BLaER1 treated with 17β-estradiol and CSF1 and Interleukin-3, amounts not matched to agents 10 nM and 100 nM (cell line): ENCODE data around the gene FOXN4.

Experiments
- H3K27ac ChIP-seq, 11 experiments: shearing (Covaris generic); formaldehyde crosslinking; 2 replicates each; pipeline ENCODE4 v1.8.1; 2022
- H3K27me3 ChIP-seq, 11 experiments: shearing (Covaris generic); formaldehyde crosslinking; 2 replicates each; pipeline ENCODE4 v1.8.1; 2022
- H3K36me3 ChIP-seq, 11 experiments: shearing (Covaris generic); formaldehyde crosslinking; 2 replicates each; pipeline ENCODE4 v1.8.1; 2022
- H3K4me1 ChIP-seq, 10 experiments: shearing (Covaris generic); formaldehyde crosslinking; 2 replicates each; pipeline ENCODE4 v1.8.1; 2022
- H3K4me2 ChIP-seq, 11 experiments: shearing (Covaris generic); formaldehyde crosslinking; 2 replicates each; pipeline ENCODE4 v1.8.1; 2022
- H3K4me3 ChIP-seq, 10 experiments: shearing (Covaris generic); formaldehyde crosslinking; 2 replicates each; pipeline ENCODE4 v1.8.1; 2022
- H3K9ac ChIP-seq, 11 experiments: shearing (Covaris generic); formaldehyde crosslinking; 2 replicates each; pipeline ENCODE4 v1.8.1; 2022
- H3K9me3 ChIP-seq, 11 experiments: shearing (Covaris generic); formaldehyde crosslinking; replicated peaks in 1 of 11; 2 replicates each; pipeline ENCODE4 v1.8.1; 2022
- H4K20me1 ChIP-seq, 11 experiments: shearing (Covaris generic); formaldehyde crosslinking; 2 replicates each; pipeline ENCODE4 v1.8.1; 2022
- Cebpa-rat ChIP-seq, 11 experiments: shearing (Covaris generic); IDR thresholded peaks; 2 replicates each; pipeline ENCODE4 v1.8.1; 2022

The FOXN4 gene, protein sequence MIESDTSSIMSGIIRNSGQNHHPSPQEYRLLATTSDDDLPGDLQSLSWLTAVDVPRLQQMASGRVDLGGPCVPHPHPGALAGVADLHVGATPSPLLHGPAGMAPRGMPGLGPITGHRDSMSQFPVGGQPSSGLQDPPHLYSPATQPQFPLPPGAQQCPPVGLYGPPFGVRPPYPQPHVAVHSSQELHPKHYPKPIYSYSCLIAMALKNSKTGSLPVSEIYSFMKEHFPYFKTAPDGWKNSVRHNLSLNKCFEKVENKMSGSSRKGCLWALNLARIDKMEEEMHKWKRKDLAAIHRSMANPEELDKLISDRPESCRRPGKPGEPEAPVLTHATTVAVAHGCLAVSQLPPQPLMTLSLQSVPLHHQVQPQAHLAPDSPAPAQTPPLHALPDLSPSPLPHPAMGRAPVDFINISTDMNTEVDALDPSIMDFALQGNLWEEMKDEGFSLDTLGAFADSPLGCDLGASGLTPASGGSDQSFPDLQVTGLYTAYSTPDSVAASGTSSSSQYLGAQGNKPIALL

GRCh38 chr12:109308534-109309380 is at the start of gene FOXN4:
Gene FOXN4, minus strand, starts transcription at chr12:109309284. Its CDS starts 963 bp downstream, at chr12:109308321.
- Histone ChIP-seq H3K27ac (no peak within 1 kb of the TSS), H3K36me3 (no peaks in the 10 kb centered on the region), H4K20me1 (peaks cover 0 to 55% (median 30%) of the 10 kb centered on the region in 11 experiments; a peak in 16 of 22 replicates), H3K9ac (peak within 1 kb of the TSS in 8 of 11 experiments; percentile 18 to 59 (median 43); a peak in 11 of 22 replicates), H3K9me3 (no peaks in the 10 kb centered on the region), H3K4me1 (peaks cover 4 to 27% (median 24%) of the 10 kb centered on the region in 10 experiments; a peak in 18 of 20 replicates), H3K4me2 (peak within 1 kb of the TSS; percentile 90 to 99 (median 96)), H3K27me3 (peaks cover 73 to 89% (median 82%) of the 10 kb centered on the region in 11 experiments), H3K4me3 (peak within 1 kb of the TSS; percentile 54 to 72 (median 62))
- TF ChIP-seq Cebpa-rat (IDR thresholded peaks at IDR 0.05), result no peak

DNA sequence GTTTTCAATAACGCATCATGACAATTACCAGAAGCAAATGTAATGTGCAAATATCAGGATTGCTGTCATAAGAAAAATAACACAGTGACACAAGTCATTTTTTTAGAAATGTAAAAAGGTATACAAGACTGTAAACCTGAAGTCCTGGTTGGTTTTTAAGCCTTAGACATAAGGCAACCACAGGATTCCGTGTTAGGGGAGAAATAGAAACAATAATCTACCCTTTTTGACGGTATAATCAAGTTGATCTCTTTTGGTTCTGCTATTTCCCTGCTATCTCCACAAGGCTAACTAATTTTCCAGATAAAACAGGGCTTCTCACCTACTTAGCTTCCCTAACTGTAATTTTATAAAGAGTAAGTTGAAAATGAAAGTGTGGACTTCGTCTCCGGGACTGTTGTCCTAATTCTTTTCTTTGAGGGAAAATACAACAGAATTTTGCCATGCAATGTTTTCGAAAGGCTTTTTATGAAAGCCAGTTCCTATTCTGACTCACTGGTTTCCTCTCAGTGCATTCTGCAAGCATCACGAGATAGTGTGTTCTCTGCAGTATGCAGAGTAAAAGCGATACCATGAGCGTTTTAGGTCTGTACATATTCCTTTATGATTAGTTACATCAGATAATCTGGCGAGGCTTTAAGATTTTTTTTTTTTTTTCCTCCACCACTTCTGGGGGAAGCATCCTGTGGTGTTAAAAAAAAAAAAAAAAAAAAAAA is 49.2 kb upstream of the FOXN4 start:
- no peak for TF ChIP-seq Cebpa-rat (IDR thresholded peaks at IDR 0.05)
- peak overlapping the region in 5 of 11 experiments; percentile 7 to 49 (median 19); a peak in 7 of 22 replicates for H3K4me2 ChIP-seq
- no peaks in the 10 kb centered on the region for H3K27me3 ChIP-seq
- H3K36me3 ChIP-seq, result no peaks in the 10 kb centered on the region
- 0 out of 20 replicates have a peak, but pooled peaks cover 0 to 5% (median 0%) of the 10 kb centered on the region in 10 experiments for H3K4me1 ChIP-seq
- no peaks in the 10 kb centered on the region for H3K9me3 ChIP-seq
- H4K20me1 ChIP-seq, result no peaks in the 10 kb centered on the region
- H3K27ac ChIP-seq, result peak overlapping the region in 1 of 11 experiments; percentile 6; a peak in 1 of 22 replicates
- 0 out of 22 replicates have a peak overlapping the region, but pooled peaks of 1 of the 11 experiments have one; percentile 4 for H3K9ac ChIP-seq
- peak overlapping the region in 1 of 10 experiments; percentile 4; a peak in 2 of 20 replicates for H3K4me3 ChIP-seq

GRCh38 chr12:109357032-109357431 is 47.9 kb upstream of the FOXN4 start:
- TF ChIP-seq Cebpa-rat (IDR thresholded peaks at IDR 0.05), result no peak
- Histone ChIP-seq H3K27me3 (no peaks in the 10 kb centered on the region), H3K27ac (no peak overlapping the region)

DNA sequence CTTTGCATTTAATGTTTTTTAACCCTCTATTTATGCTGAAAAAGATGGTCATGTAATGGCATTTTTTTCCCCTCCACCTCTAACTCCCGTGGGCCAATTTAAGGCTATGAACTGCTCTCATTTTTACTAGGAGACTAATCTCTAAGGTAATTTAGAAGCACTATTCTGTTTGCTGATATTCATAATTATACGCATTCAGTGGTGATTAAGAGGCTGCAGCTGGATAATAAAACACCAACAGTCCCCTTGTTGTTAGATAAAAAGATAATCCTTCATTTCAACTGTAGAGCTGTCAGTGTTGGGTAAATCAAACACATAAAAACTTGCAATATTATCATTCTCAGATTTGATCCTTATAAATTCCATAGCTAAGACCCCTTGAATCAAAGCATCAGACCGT is 47.5 kb upstream of the FOXN4 start:
- Histone ChIP-seq H3K9ac (no peak overlapping the region), H3K4me2 (no peak overlapping the region), H3K4me3 (no peak overlapping the region), H3K27ac (no peak overlapping the region), H4K20me1 (no peaks in the 10 kb centered on the region), H3K9me3 (no peaks in the 10 kb centered on the region), H3K4me1 (0 out of 20 replicates have a peak, but pooled peaks cover 0 to 5% (median 0%) of the 10 kb centered on the region in 10 experiments), H3K36me3 (no peaks in the 10 kb centered on the region), H3K27me3 (no peaks in the 10 kb centered on the region)
- TF ChIP-seq Cebpa-rat (IDR thresholded peaks at IDR 0.05), result no peak

More at GRCh38 chr12:109357032-109357431, 47.9 kb upstream of the FOXN4 start:
- Histone ChIP-seq H3K4me2 (no peak overlapping the region), H3K4me3 (no peak overlapping the region), H3K9ac (no peak overlapping the region), H4K20me1 (no peaks in the 10 kb centered on the region), H3K36me3 (no peaks in the 10 kb centered on the region), H3K9me3 (no peaks in the 10 kb centered on the region), H3K4me1 (0 out of 20 replicates have a peak, but pooled peaks cover 0 to 5% (median 0%) of the 10 kb centered on the region in 10 experiments)

DNA sequence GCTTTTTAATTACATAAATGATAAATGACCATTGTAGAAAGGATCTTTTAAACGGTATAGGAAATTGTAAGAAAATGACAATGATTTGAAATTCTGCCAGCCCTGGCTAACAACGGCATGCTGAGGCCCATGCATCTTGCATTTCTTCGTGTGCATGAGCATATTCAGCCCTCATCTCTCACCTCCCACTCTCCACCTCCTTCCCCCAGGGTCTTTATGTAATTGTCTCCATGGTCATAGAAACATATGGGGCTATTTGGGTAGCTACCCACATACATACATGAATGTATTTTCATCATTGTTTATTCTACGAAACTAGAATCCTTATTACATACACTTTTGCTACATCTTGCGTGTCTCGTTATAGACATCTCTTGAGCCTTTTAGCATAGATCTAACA is 43.1 kb upstream of the FOXN4 start:
- H3K27ac ChIP-seq, result no peak overlapping the region
- H3K36me3 ChIP-seq, result no peaks in the 10 kb centered on the region
- H3K4me2 ChIP-seq, result no peak overlapping the region
- no peaks in the 10 kb centered on the region for H3K27me3 ChIP-seq
- no peaks in the 10 kb centered on the region for H3K4me1 ChIP-seq
- H4K20me1 ChIP-seq, result no peaks in the 10 kb centered on the region
- no peak overlapping the region for H3K4me3 ChIP-seq
- no peaks in the 10 kb centered on the region for H3K9me3 ChIP-seq
- no peak overlapping the region for H3K9ac ChIP-seq
- TF ChIP-seq Cebpa-rat (IDR thresholded peaks at IDR 0.05), result no peak

DNA sequence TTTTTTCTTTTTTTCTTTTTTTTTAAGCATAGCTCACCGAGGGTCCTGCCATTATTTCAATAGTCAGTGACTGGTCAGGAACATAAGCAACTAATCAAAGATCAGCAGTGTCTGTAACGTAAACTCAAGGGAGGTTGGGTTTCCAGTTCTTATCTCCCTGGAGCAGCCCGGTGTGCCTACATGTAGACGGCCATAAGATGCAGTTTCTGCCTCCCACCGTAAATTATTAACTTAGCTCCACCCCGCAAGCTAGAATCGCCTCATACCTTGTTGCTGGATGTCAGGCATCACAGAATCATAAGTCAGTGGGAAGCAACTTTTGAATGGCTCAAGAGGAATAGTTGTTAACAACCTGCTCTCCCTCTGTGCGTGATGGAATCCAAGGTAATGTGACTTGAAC is 38.5 kb upstream of the FOXN4 start, which contains the start of gene MYO1H:
Gene MYO1H, plus strand, starts transcription at position 312 of the 400 bp plus-strand sequence. Its CDS starts 61 bp downstream, at position 373.
- no peak for TF ChIP-seq Cebpa-rat (IDR thresholded peaks at IDR 0.05)
- Histone ChIP-seq H3K36me3 (no peaks in the 10 kb centered on the region), H3K27ac (no peak within 1 kb of the TSS), H3K9me3 (no peaks in the 10 kb centered on the region; a peak in 3 of 22 replicates), H3K9ac (no peak within 1 kb of the TSS), H3K4me2 (no peak within 1 kb of the TSS), H3K4me3 (no peak within 1 kb of the TSS), H3K4me1 (no peaks in the 10 kb centered on the region), H3K27me3 (no peaks in the 10 kb centered on the region), H4K20me1 (no peaks in the 10 kb centered on the region)

- Histone ChIP-seq H4K20me1 (no peaks in the 10 kb centered on the region), H3K4me2 (no peak overlapping the region), H3K4me3 (no peak overlapping the region), H3K27me3 (no peaks in the 10 kb centered on the region), H3K27ac (no peak overlapping the region), H3K9me3 (no peaks in the 10 kb centered on the region; a peak in 3 of 22 replicates), H3K36me3 (no peaks in the 10 kb centered on the region), H3K9ac (no peak overlapping the region), H3K4me1 (no peaks in the 10 kb centered on the region)
- no peak for TF ChIP-seq Cebpa-rat (IDR thresholded peaks at IDR 0.05)
These were observed 37.8 kb upstream of the FOXN4 start for GRCh38 chr12:109346920-109347319.

- no peak overlapping the region for H3K9ac ChIP-seq
- no peak overlapping the region for H3K27ac ChIP-seq
- H3K36me3 ChIP-seq, result no peaks in the 10 kb centered on the region
- H3K4me1 ChIP-seq, result no peaks in the 10 kb centered on the region
- H4K20me1 ChIP-seq, result no peaks in the 10 kb centered on the region
- no peak overlapping the region for H3K4me2 ChIP-seq
- no peak for TF ChIP-seq Cebpa-rat (IDR thresholded peaks at IDR 0.05)
- no peaks in the 10 kb centered on the region for H3K27me3 ChIP-seq
- no peak overlapping the region for H3K4me3 ChIP-seq
- H3K9me3 ChIP-seq, result no peaks in the 10 kb centered on the region; a peak in 3 of 22 replicates
These were observed 36.3 kb upstream of the FOXN4 start for GRCh38 chr12:109345428-109345827.
